ENCODE measurements around the gene ITGB1BP1.

Gene ITGB1BP1

DNA sequence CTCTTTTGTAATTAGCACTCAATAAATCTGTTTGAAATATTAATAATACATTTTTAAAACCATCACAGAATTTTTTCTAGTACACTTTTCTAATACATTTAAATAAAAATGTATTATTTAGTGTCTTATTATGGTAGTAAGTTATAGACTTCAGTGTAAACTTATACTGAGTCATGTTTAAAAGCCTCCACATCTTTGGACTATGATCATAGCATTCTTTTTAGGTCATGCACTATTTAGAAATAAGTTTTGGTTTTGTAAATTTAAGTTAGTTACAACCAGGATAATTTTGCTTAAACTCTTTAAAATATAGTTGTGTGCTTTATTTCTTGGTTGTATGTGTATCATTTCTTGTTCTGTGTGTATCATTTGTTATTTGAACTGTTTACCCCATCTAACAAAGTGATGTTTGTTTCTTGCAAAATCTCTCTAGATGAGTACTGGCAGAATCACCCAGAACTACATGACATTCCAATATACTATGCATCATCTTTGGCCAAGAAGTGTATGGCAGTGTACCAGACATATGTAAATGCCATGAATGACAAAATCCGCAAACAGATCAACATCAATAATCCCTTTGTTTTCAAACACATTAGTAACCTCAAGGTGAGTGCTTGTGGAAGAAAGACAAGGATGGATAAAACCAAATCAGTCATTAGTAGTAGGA lies 16.9 kb upstream of the ITGB1BP1 start:
- Histone ChIP-seq H3F3A (ENCODE audit: insufficient read depth, low read length) (no peaks in the 10 kb centered on the region), H3K36me3 (ENCODE audit: insufficient read depth, low read length) (peaks cover 85% of the 10 kb centered on the region), H3K9me3 (ENCODE audit: low read length) (no peaks in the 10 kb centered on the region), H2AFZ (ENCODE audit: low read length) (no peak overlapping the region), H3K4me1 (ENCODE audit: insufficient read depth, low read length, severe bottlenecking) (no peaks in the 10 kb centered on the region), H3K4me2 (ENCODE audit: low read length) (no peak overlapping the region), H3K4me3 (ENCODE audit: low read depth, low read length, poor library complexity, severe bottlenecking) (no peak overlapping the region), H3K9ac (ENCODE audit: low read length) (no peak overlapping the region), H3K79me2 (ENCODE audit: insufficient read depth, low read length) (no peaks in the 10 kb centered on the region), H3K27ac (ENCODE audit: low read depth, low read length, poor library complexity, severe bottlenecking) (no peak overlapping the region), H4K20me1 (ENCODE audit: insufficient read depth, low read length) (no peaks in the 10 kb centered on the region), H3K9me2 (ENCODE audit: low read depth, low read length) (no peaks in the 10 kb centered on the region), H3K27me3 (ENCODE audit: insufficient read depth, low read length) (no peaks in the 10 kb centered on the region)
- TF ChIP-seq, protein P1, sequence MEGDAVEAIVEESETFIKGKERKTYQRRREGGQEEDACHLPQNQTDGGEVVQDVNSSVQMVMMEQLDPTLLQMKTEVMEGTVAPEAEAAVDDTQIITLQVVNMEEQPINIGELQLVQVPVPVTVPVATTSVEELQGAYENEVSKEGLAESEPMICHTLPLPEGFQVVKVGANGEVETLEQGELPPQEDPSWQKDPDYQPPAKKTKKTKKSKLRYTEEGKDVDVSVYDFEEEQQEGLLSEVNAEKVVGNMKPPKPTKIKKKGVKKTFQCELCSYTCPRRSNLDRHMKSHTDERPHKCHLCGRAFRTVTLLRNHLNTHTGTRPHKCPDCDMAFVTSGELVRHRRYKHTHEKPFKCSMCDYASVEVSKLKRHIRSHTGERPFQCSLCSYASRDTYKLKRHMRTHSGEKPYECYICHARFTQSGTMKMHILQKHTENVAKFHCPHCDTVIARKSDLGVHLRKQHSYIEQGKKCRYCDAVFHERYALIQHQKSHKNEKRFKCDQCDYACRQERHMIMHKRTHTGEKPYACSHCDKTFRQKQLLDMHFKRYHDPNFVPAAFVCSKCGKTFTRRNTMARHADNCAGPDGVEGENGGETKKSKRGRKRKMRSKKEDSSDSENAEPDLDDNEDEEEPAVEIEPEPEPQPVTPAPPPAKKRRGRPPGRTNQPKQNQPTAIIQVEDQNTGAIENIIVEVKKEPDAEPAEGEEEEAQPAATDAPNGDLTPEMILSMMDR (IDR thresholded peaks at IDR 0.05; ENCODE audit: low read length), result no peak
- TF ChIP-seq EZH2 (IDR thresholded peaks at IDR 0.05; ENCODE audit: borderline replicate concordance, low read length), result no peak

DNA sequence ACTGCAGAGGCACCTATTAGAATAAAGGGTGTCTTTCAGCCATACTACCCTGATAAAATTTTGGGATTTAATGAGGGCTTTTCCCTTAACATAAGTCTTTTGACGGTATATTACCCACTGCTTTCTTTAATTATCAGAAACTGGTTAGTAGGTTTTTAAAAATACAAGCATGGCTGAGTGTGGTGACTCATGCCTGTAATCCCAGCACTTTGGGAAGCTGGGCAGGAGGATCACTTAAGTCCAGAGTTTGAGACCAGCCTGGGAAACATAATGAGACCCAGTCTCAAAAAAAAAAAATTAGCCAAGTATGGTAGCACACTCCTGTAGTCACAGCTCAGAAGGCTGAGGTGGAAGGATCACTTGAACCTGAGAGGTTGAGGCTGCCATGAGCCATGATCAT lies 16.2 kb upstream of the ITGB1BP1 start:
- no peaks in the 10 kb centered on the region for H3K9me3 ChIP-seq (ENCODE audit: low read length)
- no peaks in the 10 kb centered on the region for H3K4me1 ChIP-seq (ENCODE audit: insufficient read depth, low read length, severe bottlenecking)
- H4K20me1 ChIP-seq (ENCODE audit: insufficient read depth, low read length), result no peaks in the 10 kb centered on the region
- H3K36me3 ChIP-seq (ENCODE audit: insufficient read depth, low read length), result peaks cover 85% of the 10 kb centered on the region
- no peak overlapping the region for H3K27ac ChIP-seq (ENCODE audit: low read depth, low read length, poor library complexity, severe bottlenecking)
- no peaks in the 10 kb centered on the region for H3F3A ChIP-seq (ENCODE audit: insufficient read depth, low read length)
- no peak overlapping the region for H3K4me3 ChIP-seq (ENCODE audit: low read depth, low read length, poor library complexity, severe bottlenecking)
- H3K27me3 ChIP-seq (ENCODE audit: insufficient read depth, low read length), result no peaks in the 10 kb centered on the region
- H3K79me2 ChIP-seq (ENCODE audit: insufficient read depth, low read length), result no peaks in the 10 kb centered on the region
- no peak overlapping the region for H3K4me2 ChIP-seq (ENCODE audit: low read length)
- no peak for TF ChIP-seq EZH2 (IDR thresholded peaks at IDR 0.05; ENCODE audit: borderline replicate concordance, low read length)
- TF ChIP-seq, protein P1 (IDR thresholded peaks at IDR 0.05; ENCODE audit: low read length), result no peak
- H2AFZ ChIP-seq (ENCODE audit: low read length), result no peak overlapping the region
- no peaks in the 10 kb centered on the region for H3K9me2 ChIP-seq (ENCODE audit: low read depth, low read length)
- no peak overlapping the region for H3K9ac ChIP-seq (ENCODE audit: low read length)

DNA sequence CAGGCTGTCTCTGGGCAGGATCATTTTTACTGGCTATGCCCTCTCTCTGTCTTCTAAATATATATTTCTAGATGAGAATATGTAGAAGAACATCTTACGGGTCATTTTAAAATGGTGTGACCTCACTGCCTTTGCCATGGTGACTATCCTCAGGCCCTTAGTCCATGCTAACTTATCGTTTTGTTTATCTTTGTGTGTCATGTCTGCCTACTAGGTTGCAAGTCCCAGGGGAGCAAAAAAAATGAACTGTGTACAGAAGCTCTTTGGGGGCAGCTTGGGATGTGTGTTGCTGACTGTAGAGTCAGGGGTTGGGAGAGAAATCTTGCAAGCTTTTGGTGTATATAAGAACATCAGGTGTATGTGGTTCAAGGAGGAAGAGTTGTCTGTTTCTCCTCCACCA lies 11.2 kb upstream of the ITGB1BP1 start:
- no peak overlapping the region for H3K27ac ChIP-seq (ENCODE audit: low read depth, low read length, poor library complexity, severe bottlenecking)
- no peak overlapping the region for H3K9ac ChIP-seq (ENCODE audit: low read length)
- H3K4me2 ChIP-seq (ENCODE audit: low read length), result no peak overlapping the region
- H3K9me2 ChIP-seq (ENCODE audit: low read depth, low read length), result no peaks in the 10 kb centered on the region
- no peak overlapping the region for H3K4me3 ChIP-seq (ENCODE audit: low read depth, low read length, poor library complexity, severe bottlenecking)
- TF ChIP-seq EZH2 (IDR thresholded peaks at IDR 0.05; ENCODE audit: borderline replicate concordance, low read length), result no peak
- TF ChIP-seq, protein P1 (IDR thresholded peaks at IDR 0.05; ENCODE audit: low read length), result no peak
- H2AFZ ChIP-seq (ENCODE audit: low read length), result no peak overlapping the region
- H3K4me1 ChIP-seq (ENCODE audit: insufficient read depth, low read length, severe bottlenecking), result no peaks in the 10 kb centered on the region
- H4K20me1 ChIP-seq (ENCODE audit: insufficient read depth, low read length), result no peaks in the 10 kb centered on the region
- H3K9me3 ChIP-seq (ENCODE audit: low read length), result no peaks in the 10 kb centered on the region
- no peaks in the 10 kb centered on the region for H3K79me2 ChIP-seq (ENCODE audit: insufficient read depth, low read length)
- H3K27me3 ChIP-seq (ENCODE audit: insufficient read depth, low read length), result no peaks in the 10 kb centered on the region
- H3K36me3 ChIP-seq (ENCODE audit: insufficient read depth, low read length), result peaks cover 87% of the 10 kb centered on the region
- H3F3A ChIP-seq (ENCODE audit: insufficient read depth, low read length), result no peaks in the 10 kb centered on the region

Measured in OCI-LY1 (cell line).